ENCODE measurements around the gene CHCHD4.

CHCHD4 gene

DNA sequence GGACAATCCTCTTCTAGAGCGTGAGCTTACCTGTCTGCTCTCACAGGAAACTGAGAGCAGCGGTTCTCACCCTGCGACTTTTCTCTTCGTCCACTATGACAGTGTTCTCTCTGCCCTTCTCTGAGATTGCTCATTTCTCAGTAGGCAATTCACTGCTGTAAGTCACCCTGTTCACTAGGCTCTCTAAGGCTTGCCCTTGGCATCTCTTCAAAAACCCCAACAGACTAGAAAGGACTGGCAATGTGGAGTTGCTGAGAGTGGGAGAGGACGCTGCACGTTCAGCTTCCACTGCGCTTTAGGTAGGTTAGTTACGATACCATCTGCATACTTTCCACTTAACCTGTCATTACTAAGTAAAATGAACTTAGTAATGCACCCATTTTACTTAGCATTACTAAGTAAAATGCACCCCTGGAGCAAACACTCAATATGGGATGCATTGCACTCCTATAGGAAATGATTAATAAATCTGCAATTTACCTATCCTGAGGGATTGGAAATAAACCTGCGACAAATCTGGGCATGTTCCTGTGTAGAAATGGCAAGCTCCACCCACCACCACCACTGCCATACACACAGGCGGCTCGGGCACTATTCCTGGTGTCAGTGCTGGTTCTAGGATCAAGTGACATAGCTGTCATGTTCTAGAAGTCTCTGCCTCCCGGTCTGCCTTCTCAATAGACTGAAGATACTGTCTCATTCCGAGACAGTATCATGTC lies 32.3 kb upstream of the CHCHD4 start:
- H3K27me3 ChIP-seq (ENCODE audit: control insufficient read depth, insufficient read depth, low read length) = no peaks in the 10 kb centered on the region
- H3K4me2 ChIP-seq (ENCODE audit: low read length) = no peak overlapping the region
- H3K4me1 ChIP-seq (ENCODE audit: control insufficient read depth, insufficient read depth, low read length) = no peaks in the 10 kb centered on the region
- no peak overlapping the region for H3K4me3 ChIP-seq (ENCODE audit: low read length)
- peaks cover 84% of the 10 kb centered on the region for H3K36me3 ChIP-seq (ENCODE audit: insufficient read depth, low read length)
- H3K9ac ChIP-seq (ENCODE audit: low read depth, low read length) = no peak overlapping the region
- peaks cover 13% of the 10 kb centered on the region for H3K9me3 ChIP-seq (replicated peaks; ENCODE audit: low read length)

DNA sequence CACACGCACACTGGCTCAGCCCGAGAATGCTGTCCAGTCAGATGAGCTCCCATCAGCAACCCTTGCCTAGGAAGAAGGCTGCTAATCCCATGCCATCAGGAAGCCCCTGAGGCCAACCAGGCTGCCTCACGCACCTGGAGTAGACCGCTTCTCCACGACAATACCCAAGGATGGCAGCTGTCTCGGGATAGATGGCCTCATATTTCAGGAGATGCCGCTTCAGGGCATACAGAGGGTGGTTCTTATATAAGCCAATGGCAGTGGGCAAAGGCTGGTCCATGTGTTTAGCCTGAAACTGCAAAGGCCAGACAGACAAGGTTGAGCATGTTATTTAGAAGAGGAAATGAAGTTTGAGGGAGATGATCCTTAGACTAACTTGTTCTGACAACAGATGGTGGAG lies 31.5 kb upstream of the CHCHD4 start:
- no peak overlapping the region for H3K4me3 ChIP-seq (ENCODE audit: low read length)

DNA sequence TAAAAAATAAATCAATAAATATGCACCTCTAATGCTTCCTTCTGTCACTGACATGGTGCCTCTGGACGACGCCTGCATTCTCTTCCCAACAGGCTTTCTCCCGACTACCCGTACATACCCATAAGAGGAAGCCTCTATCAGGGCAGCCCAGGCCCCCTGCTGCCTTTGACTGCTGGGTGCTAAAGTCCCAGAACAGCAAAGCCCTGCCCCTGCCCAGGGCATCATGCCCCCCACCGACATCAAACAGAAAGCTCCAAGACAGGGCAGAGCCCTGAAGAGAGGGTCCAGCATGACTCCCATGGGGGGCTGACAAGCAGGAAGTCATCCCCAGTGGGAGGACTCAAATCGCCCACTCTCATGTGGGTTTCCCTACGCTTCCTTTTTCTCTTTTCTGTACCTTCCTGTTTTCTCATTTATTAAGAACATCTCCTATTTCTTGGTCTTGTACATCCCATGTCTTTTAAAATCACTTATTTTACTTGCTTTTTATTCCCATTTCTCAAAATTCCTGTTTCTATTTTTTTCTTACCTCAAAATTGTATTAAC lies 30.3 kb upstream of the CHCHD4 start:
- Histone ChIP-seq H3K9me3 (replicated peaks; ENCODE audit: low read length) (no peaks in the 10 kb centered on the region), H3K36me3 (ENCODE audit: insufficient read depth, low read length) (peaks cover 75% of the 10 kb centered on the region), H3K9ac (ENCODE audit: low read depth, low read length) (no peak overlapping the region), H3K4me1 (ENCODE audit: control insufficient read depth, insufficient read depth, low read length) (peaks cover 3% of the 10 kb centered on the region), H3K4me3 (ENCODE audit: low read length) (no peak overlapping the region), H3K27me3 (ENCODE audit: control insufficient read depth, insufficient read depth, low read length) (no peaks in the 10 kb centered on the region), H3K4me2 (ENCODE audit: low read length) (no peak overlapping the region)

More for the DNA sequence above, 31.5 kb upstream of the CHCHD4 start:
- no peak overlapping the region for H3K9ac ChIP-seq (ENCODE audit: low read depth, low read length)
- peaks cover 6% of the 10 kb centered on the region for H3K9me3 ChIP-seq (replicated peaks; ENCODE audit: low read length)
- H3K4me2 ChIP-seq (ENCODE audit: low read length) = no peak overlapping the region
- H3K4me1 ChIP-seq (ENCODE audit: control insufficient read depth, insufficient read depth, low read length) = no peaks in the 10 kb centered on the region
- peaks cover 84% of the 10 kb centered on the region for H3K36me3 ChIP-seq (ENCODE audit: insufficient read depth, low read length)
- no peaks in the 10 kb centered on the region for H3K27me3 ChIP-seq (ENCODE audit: control insufficient read depth, insufficient read depth, low read length)

DNA sequence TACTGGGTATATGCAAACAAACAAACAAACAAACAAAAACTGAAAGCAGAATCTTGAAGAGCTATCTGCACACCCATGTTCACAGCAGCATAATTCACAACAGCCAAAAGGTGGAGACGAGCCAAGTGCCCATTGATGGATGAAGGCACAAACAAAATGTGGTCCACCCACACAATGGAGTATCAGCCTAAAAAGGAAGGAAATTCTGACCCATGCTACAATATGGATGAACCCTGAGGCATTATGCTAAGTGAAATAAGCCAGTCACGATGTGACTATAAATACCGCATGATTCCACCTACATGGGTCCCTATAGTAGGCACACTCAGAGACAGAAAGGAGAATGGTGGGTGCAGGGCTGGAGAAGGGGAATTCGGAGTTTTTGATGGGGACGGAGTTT lies 29.6 kb upstream of the CHCHD4 start:
- peaks cover 3% of the 10 kb centered on the region for H3K4me1 ChIP-seq (ENCODE audit: control insufficient read depth, insufficient read depth, low read length)

DNA sequence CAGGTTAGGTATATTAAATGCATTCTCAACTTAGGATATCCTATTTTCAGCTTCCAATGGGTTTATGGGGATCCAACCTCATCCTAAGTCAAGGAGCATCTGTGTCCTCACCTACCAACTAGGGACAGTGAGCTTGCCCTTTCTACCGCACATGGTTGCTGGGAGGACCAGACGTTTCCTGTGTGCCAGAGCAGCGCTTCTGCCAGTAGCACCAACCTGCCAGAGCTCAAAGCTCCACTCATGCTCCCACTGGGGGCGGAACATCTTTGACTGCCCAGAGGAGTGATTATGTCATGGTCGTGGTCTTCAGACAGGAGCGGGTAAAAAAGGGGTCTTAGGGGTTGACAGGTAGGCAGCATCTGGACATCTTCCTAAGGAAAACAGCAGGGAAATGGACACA lies 29.0 kb upstream of the CHCHD4 start:
- H3K9me3 ChIP-seq (replicated peaks; ENCODE audit: low read length) = no peaks in the 10 kb centered on the region
- H3K27me3 ChIP-seq (ENCODE audit: control insufficient read depth, insufficient read depth, low read length) = no peaks in the 10 kb centered on the region
- H3K9ac ChIP-seq (ENCODE audit: low read depth, low read length) = no peak overlapping the region
- no peak overlapping the region for H3K4me2 ChIP-seq (ENCODE audit: low read length)
- H3K36me3 ChIP-seq (ENCODE audit: insufficient read depth, low read length) = peaks cover 62% of the 10 kb centered on the region
- H3K4me3 ChIP-seq (ENCODE audit: low read length) = no peak overlapping the region
- H3K4me1 ChIP-seq (ENCODE audit: control insufficient read depth, insufficient read depth, low read length) = peaks cover 3% of the 10 kb centered on the region

More for the DNA sequence above, 29.6 kb upstream of the CHCHD4 start:
- Histone ChIP-seq H3K4me3 (ENCODE audit: low read length) (no peak overlapping the region), H3K27me3 (ENCODE audit: control insufficient read depth, insufficient read depth, low read length) (no peaks in the 10 kb centered on the region), H3K4me2 (ENCODE audit: low read length) (no peak overlapping the region), H3K36me3 (ENCODE audit: insufficient read depth, low read length) (peaks cover 68% of the 10 kb centered on the region), H3K9me3 (replicated peaks; ENCODE audit: low read length) (no peaks in the 10 kb centered on the region), H3K9ac (ENCODE audit: low read depth, low read length) (no peak overlapping the region)

DNA sequence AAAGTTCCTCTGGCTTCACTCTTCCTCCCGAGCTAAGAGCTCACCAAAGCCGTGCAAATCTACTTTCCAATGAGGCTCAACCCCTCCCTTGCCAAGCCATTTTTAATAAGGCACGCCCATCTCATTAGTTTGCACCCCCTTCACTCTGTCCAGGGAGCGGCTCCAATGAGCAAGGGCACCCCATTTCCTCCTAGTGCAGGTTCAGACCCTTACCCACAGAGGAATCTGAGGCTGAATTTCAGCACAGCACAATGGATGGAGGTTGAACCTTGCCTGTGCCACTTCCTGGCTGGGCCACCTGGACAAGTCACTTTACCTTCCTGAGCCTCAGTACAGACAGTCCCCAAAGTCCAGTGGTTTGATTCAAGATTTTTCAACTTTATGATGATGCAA lies 28.3 kb upstream of the CHCHD4 start:
- Histone ChIP-seq H3K9ac (ENCODE audit: low read depth, low read length) (no peak overlapping the region), H3K4me1 (ENCODE audit: control insufficient read depth, insufficient read depth, low read length) (peaks cover 3% of the 10 kb centered on the region), H3K4me3 (ENCODE audit: low read length) (no peak overlapping the region), H3K36me3 (ENCODE audit: insufficient read depth, low read length) (peaks cover 60% of the 10 kb centered on the region), H3K27me3 (ENCODE audit: control insufficient read depth, insufficient read depth, low read length) (no peaks in the 10 kb centered on the region), H3K9me3 (replicated peaks; ENCODE audit: low read length) (no peaks in the 10 kb centered on the region), H3K4me2 (ENCODE audit: low read length) (no peak overlapping the region)

DNA sequence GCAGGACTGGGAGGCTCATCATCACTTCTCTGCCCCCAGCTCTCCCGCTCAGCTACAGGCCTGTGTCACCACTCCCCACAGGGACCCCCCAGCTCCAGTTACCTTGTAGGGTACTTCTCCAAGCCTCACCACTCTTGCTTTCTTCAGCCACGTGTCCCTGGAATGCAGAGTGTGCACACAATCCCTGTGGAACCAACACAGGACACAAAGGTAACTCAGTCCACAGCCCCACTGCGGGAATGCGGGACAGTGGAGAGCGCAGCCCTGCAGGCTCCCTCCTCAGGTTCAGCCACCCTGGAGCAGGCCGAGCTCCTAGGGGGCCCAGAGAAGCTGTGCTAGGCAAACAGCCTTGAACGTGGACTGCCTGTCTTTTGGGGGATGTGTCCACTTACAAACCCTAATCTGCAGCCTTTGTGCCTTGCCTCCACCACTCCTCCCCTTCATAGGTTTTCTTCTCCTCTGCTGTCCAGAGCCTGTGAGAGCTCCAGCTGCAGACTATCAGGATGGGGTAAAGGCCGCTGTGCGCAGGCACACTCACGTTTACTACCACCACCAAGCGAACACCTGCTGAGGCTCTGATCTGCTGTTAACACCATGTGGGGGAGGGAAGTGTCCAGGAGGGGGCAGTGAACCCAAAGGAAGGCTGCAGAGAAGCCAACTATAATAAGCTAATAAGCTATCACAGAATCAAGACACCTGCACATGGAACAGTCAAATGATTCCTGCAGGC lies 27.7 kb upstream of the CHCHD4 start:
- no peak overlapping the region for H3K9ac ChIP-seq (ENCODE audit: low read depth, low read length)
- peaks cover 59% of the 10 kb centered on the region for H3K36me3 ChIP-seq (ENCODE audit: insufficient read depth, low read length)
- H3K4me2 ChIP-seq (ENCODE audit: low read length) = no peak overlapping the region
- H3K9me3 ChIP-seq (replicated peaks; ENCODE audit: low read length) = no peaks in the 10 kb centered on the region
- H3K4me1 ChIP-seq (ENCODE audit: control insufficient read depth, insufficient read depth, low read length) = peaks cover 3% of the 10 kb centered on the region
- no peaks in the 10 kb centered on the region for H3K27me3 ChIP-seq (ENCODE audit: control insufficient read depth, insufficient read depth, low read length)
- H3K4me3 ChIP-seq (ENCODE audit: low read length) = no peak overlapping the region

DNA sequence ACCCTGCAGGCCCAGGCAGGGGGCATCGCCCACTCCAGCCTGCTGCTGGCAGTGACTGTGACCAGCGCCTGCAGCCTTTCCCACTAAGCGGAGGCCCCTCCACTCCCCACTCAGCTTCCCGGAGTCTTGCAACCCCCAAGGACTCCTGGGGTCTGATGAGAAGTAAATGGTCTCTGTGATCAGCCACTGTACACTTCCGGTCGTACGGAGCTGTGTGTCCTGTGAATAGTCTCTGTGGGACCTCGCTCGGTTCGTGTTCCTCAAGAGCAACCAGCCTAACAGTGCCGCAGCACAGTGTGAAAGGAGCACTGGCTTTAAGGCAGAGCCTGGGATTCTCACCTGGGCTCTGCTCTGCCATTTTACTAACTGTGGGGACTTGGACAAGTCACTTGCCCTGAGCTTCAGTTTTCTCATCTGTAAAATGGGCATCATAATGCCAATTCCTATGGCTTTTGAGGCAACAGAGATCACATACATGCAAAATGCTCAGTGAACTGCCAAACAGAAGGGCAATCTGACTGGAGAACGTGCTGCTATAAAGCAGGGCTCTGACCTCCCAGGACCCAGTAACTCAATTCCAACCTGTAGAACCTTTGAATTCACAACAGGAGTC lies 26.9 kb upstream of the CHCHD4 start:
- Histone ChIP-seq H3K4me2 (ENCODE audit: low read length) (no peak overlapping the region), H3K4me1 (ENCODE audit: control insufficient read depth, insufficient read depth, low read length) (peaks cover 3% of the 10 kb centered on the region), H3K9ac (ENCODE audit: low read depth, low read length) (no peak overlapping the region), H3K4me3 (ENCODE audit: low read length) (no peak overlapping the region), H3K9me3 (replicated peaks; ENCODE audit: low read length) (no peaks in the 10 kb centered on the region), H3K27me3 (ENCODE audit: control insufficient read depth, insufficient read depth, low read length) (no peaks in the 10 kb centered on the region), H3K36me3 (ENCODE audit: insufficient read depth, low read length) (peaks cover 53% of the 10 kb centered on the region)

DNA sequence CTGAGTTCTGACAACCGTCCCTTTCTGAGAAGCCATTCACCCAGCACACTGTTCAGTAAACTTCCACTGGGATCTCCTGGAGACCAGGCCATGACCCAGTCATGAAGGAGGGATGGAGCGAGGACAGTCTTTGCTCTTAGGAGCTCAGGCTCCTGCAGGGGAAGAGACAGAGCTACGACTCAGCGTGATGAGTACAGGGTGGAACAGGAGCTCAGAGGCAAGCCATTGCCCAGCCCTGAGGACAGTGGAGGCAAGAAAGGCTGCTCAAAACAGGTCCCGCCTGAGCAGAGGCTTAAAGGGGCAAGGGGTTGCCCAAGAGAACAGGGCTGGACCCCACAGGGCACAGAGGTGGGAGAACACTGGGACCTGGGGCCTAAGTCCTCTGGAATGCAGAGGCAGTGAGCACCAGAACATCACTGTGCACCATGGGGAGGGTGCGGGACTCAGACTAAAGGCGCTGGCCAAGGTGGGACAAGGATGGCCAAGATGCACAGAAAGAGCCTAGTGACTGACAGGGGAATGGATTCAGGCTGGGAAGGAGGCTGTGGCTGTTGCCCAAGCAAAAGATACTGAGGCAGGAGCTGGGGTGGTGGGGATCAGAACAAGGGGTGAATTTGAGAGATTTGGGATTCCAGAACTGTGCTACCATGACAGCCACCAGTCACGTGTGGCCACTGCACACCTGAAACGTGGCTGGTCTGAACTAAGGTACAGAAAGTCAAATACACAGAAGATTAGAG lies 26.0 kb upstream of the CHCHD4 start:
- H3K4me2 ChIP-seq (ENCODE audit: low read length) = no peak overlapping the region
- H3K27me3 ChIP-seq (ENCODE audit: control insufficient read depth, insufficient read depth, low read length) = no peaks in the 10 kb centered on the region
- peaks cover 9% of the 10 kb centered on the region for H3K4me1 ChIP-seq (ENCODE audit: control insufficient read depth, insufficient read depth, low read length)
- no peak overlapping the region for H3K4me3 ChIP-seq (ENCODE audit: low read length)
- peaks cover 56% of the 10 kb centered on the region for H3K36me3 ChIP-seq (ENCODE audit: insufficient read depth, low read length)
- no peak overlapping the region for H3K9ac ChIP-seq (ENCODE audit: low read depth, low read length)
- no peaks in the 10 kb centered on the region for H3K9me3 ChIP-seq (replicated peaks; ENCODE audit: low read length)

DNA sequence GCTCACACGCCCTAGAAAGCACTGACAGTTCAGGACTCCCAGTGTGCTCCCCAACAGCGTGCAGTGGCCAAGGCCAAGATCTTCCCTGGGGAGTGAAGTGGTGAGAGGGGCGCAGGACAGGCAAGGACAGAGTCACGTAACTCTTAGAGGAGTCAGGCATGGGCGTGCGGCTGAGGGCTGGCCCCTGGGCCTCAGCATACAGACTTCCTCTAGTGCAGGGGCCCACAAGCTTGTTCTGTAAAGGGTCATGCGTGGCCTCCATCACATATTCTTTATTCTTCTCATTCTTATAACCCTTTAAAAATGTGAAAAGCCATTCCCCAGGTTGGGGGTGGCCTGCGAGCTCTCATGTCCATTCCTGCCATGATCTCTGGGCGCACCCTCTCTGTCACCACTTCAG lies 25.4 kb upstream of the CHCHD4 start:
- H3K9me3 ChIP-seq (replicated peaks; ENCODE audit: low read length) = no peaks in the 10 kb centered on the region
- peaks cover 60% of the 10 kb centered on the region for H3K36me3 ChIP-seq (ENCODE audit: insufficient read depth, low read length)
- H3K27me3 ChIP-seq (ENCODE audit: control insufficient read depth, insufficient read depth, low read length) = no peaks in the 10 kb centered on the region
- no peak overlapping the region for H3K4me2 ChIP-seq (ENCODE audit: low read length)
- H3K9ac ChIP-seq (ENCODE audit: low read depth, low read length) = no peak overlapping the region
- no peak overlapping the region for H3K4me3 ChIP-seq (ENCODE audit: low read length)
- H3K4me1 ChIP-seq (ENCODE audit: control insufficient read depth, insufficient read depth, low read length) = peaks cover 15% of the 10 kb centered on the region
